GM12801 (cell line): ENCODE measurements around the gene LRRK2.

Experiments
- TF ChIP-seq, protein P1 (sequence below): IDR thresholded peaks from one replicate; pipeline ENCODE4 v1.5.1; 2011; ENCODE audit warnings: control low read depth; ENCODE audit not compliant: insufficient read length; ENCODE audit errors: extremely low read depth

The LRRK2 gene

DNA sequence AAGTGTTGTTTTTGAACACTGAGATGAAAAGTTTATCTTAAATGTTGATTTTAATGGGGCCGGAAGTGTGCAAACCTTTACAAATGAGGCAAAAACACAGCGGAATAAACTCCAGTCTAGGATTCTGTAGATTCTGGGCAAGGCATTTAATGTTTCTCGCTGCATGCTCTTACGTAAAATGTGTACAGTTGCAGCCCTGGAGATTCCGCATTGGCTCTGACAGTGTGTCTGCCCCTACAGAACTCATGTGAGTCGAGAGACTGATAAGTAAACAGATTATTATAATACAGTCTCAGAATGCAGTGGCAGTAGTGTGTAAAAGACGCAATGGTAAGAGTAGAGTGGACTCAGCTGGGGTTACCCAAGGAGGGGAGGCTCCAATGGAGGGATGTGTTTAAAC is 33.6 kb downstream of the LRRK2 start:
- TF ChIP-seq, protein P1, sequence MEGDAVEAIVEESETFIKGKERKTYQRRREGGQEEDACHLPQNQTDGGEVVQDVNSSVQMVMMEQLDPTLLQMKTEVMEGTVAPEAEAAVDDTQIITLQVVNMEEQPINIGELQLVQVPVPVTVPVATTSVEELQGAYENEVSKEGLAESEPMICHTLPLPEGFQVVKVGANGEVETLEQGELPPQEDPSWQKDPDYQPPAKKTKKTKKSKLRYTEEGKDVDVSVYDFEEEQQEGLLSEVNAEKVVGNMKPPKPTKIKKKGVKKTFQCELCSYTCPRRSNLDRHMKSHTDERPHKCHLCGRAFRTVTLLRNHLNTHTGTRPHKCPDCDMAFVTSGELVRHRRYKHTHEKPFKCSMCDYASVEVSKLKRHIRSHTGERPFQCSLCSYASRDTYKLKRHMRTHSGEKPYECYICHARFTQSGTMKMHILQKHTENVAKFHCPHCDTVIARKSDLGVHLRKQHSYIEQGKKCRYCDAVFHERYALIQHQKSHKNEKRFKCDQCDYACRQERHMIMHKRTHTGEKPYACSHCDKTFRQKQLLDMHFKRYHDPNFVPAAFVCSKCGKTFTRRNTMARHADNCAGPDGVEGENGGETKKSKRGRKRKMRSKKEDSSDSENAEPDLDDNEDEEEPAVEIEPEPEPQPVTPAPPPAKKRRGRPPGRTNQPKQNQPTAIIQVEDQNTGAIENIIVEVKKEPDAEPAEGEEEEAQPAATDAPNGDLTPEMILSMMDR = no peak

DNA sequence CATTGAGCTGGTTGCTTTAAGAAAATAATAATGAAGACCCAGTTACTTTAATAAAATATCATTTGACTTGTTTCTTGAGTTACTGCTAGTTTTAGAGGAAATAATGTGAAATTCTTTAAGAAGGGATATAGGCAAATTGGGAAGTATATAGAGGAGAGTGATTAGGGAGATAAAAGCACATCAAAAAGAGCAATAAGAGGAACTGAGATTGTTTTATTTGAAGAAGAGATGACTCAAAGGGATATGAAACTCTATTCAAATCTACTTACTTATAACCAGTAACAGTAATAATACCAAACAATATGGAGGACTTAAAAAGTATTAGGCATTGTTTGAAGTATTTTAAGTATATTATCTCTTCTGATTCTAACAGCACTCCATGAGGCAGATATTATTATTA is 37.1 kb downstream of the LRRK2 start:
- TF ChIP-seq, protein P1 = no peak

DNA sequence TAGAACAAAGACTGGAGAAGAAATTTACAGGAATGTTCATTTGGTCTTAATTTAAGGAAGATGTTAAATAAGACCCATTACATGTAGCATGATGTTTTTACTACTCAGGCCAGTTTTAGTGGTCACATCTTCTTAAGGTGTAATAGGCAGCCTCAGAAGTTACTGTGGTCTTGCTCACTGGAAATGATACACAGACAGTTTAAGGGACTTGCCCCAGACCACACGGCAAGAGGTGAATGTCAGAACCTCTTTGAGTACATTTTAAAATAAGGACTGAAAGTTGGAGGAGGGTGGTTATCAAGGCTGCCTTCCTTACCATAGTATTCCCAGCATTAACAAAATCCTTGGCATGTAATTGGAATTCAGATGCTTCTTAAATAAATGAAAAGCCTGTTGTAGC is 37.9 kb downstream of the LRRK2 start:
- TF ChIP-seq, protein P1 = no peak

DNA sequence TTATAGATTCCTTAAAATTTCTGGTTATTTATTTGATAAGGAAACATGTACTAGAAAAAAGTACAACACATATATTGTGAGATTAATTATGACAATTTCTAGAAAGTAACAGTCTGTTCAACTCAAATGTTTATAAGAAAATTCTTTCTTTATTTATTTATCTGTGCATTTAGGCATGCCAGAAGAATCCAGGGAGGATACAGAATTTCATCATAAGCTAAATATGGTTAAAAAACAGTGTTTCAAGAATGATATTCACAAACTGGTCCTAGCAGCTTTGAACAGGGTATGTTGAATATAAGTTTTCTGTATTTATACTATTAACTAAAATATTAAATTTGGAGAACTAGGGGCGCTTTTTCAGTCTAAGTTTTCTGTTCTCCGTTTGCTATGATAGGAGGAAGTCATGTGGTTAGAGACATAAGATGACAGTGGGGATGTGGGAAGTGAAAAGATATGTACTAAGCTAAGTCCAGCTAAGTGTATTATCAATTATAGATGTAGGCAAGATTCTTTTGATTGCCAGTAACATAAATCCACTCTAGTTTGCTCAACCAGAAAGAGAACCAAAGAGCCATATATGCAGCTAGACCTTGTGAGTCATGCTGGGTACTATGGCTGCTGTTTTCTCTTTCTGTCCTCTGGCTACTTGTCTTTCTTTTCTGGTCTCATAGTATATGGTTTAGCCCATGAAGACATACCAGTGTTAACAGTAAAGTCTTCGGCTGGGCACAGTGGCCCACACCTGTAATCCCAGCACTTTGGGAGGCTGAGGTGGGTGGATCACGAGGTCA is 39.0 kb downstream of the LRRK2 start:
- TF ChIP-seq, protein P1 = no peak

DNA sequence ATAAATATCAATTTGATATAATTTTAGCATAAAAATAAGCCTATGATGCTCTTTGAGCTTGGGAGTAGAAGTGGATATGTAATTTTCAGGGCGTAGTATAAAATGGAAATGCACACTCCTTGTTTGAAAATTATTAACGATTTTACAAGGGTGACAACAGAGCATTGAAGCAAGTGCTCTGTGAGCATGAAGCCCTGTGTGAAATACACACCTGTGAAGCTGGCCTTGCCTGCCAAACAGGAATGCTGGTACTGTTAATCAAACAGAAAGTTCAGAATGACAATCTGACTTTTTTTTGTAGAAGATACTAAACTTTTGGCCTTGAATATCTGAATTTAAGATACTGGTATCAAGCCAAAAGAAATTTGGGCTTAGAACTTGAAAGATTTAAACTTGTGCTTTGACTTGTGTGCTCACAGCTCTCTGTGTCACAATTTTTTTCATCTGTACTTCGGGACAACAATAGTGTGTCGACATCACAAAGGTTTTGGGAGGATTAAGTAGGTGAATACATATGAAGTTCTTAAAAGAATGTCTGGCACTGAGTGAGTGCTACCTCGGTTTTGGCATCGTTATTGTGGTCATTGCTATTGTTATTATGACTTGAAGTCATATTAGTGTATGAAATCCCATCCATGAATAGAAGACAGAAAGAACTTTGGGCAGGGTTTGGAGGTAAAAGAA is 47.3 kb downstream of the LRRK2 start:
- TF ChIP-seq, protein P1 = no peak

DNA sequence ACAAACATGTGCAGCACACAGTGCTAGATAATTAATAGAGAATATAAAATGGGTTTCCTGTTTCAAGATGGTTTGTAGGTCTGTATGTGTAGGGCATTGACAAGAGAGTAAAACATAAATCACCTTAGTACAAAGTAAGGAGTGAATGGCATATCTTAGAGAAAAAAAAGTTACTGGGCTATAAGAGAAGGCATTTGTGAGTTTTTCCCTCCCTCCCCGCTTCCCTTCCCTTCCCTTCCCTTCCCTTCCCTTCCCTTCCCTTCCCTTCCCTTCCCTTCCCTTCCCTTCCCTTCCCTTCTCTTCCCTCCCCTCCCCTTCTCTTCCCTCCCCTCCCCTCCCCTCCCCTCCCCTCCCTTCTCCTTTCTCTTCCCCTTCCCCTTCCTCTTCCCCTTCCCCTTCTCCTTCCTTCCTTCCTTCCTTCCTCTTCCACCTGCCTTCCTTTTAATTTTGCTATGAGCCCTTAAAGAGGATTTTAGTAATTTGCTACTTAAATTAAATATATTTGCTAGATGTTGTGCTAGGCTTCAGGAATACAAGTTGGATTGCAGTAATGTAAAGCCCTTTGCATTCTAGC is 57.1 kb downstream of the LRRK2 start:
- TF ChIP-seq, protein P1 = no peak

DNA sequence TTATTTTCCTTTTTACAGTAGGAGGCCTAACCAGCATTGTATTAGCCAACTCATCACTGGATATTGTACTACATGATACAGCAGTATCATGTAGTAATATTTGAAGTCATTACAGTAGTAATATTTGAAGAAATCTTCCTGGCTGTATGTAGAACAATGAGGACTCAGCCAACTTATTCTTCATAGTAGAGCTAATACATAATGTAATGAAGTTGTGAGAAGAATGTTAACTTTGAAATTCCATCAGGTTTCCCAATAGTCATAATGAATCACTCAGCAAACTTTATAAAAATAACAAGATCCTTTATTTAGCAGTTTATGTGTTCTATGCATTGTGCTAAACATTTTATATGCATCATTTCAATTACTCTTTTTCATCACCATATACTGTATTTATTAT is 61.8 kb downstream of the LRRK2 start:
- TF ChIP-seq, protein P1 = no peak
